Measurements from ENCODE around the gene KCNQ1. TPM values are rescaled to one million over a fixed set of nuclear protein-coding genes. Genes with fewer than 3 reads are reported as not detected.
A peak's percentile ranks its signal among the peaks of the same experiment; 100 is the strongest.

The KCNQ1 gene
- total and polyA plus RNA-seq, 9 of the 15 experiments (the other 6 are each of a cell fraction or from before 2014, with no cell fraction given), result 0.44 TPM; not detected in 8

DNA sequence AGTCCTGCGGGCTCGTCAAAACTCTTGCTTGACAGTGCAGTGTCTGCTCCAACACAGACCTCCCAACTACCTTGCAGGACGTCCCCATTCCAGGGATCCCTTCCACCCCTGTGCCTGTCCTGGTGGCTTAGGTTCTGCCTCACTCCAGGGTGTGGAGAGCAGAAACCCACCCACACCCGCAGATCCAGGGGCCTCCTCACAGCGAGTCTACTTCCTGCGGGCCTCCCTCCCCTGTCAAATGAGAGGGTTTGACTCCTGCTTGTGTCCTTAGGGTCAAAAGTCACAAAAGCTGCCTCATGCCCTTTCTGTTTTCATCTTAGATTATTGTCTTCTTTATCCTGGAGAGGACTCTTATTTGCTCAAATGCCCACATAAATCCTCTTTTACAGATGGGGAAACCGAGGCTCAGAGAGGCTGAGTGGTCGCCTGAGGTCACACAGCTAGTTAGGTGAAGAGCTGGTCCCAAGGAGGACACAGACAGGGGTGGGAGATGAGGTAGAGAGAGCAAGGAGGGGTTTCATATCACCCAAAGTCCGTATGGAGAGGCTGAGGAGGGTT, 336.1 kb downstream of the KCNQ1 start:
- peak overlapping the region; percentile 63 to 92; a peak in 3 of 4 replicates for H3K9ac ChIP-seq (ENCODE audit: insufficient read depth in 1 of 2, low read depth in 2 of 2, low read length in 2 of 2)
- DNase-seq (ENCODE audit: extremely low read depth in 1 of 4, low spot score in 3 of 4), result no peak
- no peak for ATAC-seq
- in situ Hi-C loops (cut with MboI), result no loop called here
- no TSS peak for BruUV-seq (replicated peaks)
- peaks cover 59 to 61% of the 10 kb centered on the region in 2 experiments for H3K4me1 ChIP-seq (replicated peaks in 1 of 2; ENCODE audit: control insufficient read depth in 2 of 2, insufficient read depth in 2 of 2, low read length in 2 of 2)
- intact Hi-C loops (cut with micrococcal nuclease), result no loop called here
- no peak overlapping the region for H3K4me3 ChIP-seq
- FAIRE-seq, result no peak
- 26% methylated on average over 6 of the region's 9 CpGs for WGBS (ENCODE audit: insufficient coverage, low coverage, missing lambda C conversion rate)
- POLR2A ChIA-PET, result interaction anchor here (0.7 to 1.4 kb wide), 6 partner anchors 10 to 126 kb away, joined by 3 to 8 read pairs (median 4); partner anchors contain the start of gene KCNQ1OT1
- no peaks in the 10 kb centered on the region for H3K27me3 ChIP-seq (ENCODE audit: control insufficient read depth in 2 of 2, insufficient read depth in 2 of 2, low read length in 2 of 2)
- no peaks in the 10 kb centered on the region for H3K9me1 ChIP-seq (ENCODE audit: control insufficient read depth, insufficient read depth, low read length)
- H3K9me3 ChIP-seq (replicated peaks; ENCODE audit: control insufficient read depth, insufficient read depth, low read depth, low read length), result no peaks in the 10 kb centered on the region
- H3K79me2 ChIP-seq (ENCODE audit: control insufficient read depth, insufficient read depth, low read length), result no peaks in the 10 kb centered on the region
- H3K36me3 ChIP-seq (ENCODE audit: control insufficient read depth, insufficient read depth, low read length), result no peaks in the 10 kb centered on the region
- H3K4me2 ChIP-seq (ENCODE audit: insufficient read depth, low read length), result peak overlapping the region; percentile 71
- CTCF ChIA-PET (ENCODE audit: low intra/inter-chr PET ratio), result no interaction called here
- H3K27ac ChIP-seq (ENCODE audit: extremely low read depth, low read depth, low read length), result peak overlapping the region; percentile 84
- peak overlapping the region; percentile 96 for H2AFZ ChIP-seq (ENCODE audit: low read depth, low read length)
- H4K20me1 ChIP-seq (replicated peaks; ENCODE audit: control insufficient read depth, insufficient read depth, low read length), result no peaks in the 10 kb centered on the region
- TF ChIP-seq BCL6 (CRISPR knock-in tag; IDR thresholded peaks at IDR 0.05), result 0 out of 2 replicates have a peak, but pooled peaks have one; percentile 28
- TF ChIP-seq, protein P1, sequence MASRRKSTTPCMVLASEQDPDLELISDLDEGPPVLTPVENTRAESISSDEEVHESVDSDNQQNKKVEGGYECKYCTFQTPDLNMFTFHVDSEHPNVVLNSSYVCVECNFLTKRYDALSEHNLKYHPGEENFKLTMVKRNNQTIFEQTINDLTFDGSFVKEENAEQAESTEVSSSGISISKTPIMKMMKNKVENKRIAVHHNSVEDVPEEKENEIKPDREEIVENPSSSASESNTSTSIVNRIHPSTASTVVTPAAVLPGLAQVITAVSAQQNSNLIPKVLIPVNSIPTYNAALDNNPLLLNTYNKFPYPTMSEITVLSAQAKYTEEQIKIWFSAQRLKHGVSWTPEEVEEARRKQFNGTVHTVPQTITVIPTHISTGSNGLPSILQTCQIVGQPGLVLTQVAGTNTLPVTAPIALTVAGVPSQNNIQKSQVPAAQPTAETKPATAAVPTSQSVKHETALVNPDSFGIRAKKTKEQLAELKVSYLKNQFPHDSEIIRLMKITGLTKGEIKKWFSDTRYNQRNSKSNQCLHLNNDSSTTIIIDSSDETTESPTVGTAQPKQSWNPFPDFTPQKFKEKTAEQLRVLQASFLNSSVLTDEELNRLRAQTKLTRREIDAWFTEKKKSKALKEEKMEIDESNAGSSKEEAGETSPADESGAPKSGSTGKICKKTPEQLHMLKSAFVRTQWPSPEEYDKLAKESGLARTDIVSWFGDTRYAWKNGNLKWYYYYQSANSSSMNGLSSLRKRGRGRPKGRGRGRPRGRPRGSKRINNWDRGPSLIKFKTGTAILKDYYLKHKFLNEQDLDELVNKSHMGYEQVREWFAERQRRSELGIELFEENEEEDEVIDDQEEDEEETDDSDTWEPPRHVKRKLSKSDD (conservative IDR thresholded peaks at IDR 0.05; ENCODE audit: low read length), result no peak
- TF ChIP-seq BRF1 (IDR thresholded peaks at IDR 0.05; ENCODE audit: borderline replicate concordance, extremely low read depth, insufficient read length), result no peak
- TF ChIP-seq RBM39 (optimal IDR thresholded peaks at IDR 0.05; ENCODE audit: low read depth, low read length), result no peak
- TF ChIP-seq, protein P2, sequence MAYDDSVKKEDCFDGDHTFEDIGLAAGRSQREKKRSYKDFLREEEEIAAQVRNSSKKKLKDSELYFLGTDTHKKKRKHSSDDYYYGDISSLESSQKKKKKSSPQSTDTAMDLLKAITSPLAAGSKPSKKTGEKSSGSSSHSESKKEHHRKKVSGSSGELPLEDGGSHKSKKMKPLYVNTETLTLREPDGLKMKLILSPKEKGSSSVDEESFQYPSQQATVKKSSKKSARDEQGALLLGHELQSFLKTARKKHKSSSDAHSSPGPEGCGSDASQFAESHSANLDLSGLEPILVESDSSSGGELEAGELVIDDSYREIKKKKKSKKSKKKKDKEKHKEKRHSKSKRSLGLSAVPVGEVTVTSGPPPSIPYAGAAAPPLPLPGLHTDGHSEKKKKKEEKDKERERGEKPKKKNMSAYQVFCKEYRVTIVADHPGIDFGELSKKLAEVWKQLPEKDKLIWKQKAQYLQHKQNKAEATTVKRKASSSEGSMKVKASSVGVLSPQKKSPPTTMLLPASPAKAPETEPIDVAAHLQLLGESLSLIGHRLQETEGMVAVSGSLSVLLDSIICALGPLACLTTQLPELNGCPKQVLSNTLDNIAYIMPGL (CRISPR knock-in tag; IDR thresholded peaks at IDR 0.05), result no peak
- no peak for TF ChIP-seq MECOM (CRISPR knock-in tag; IDR thresholded peaks at IDR 0.05)
- no peak for TF ChIP-seq HMG20B (CRISPR knock-in tag; IDR thresholded peaks at IDR 0.05)
- no peak for TF ChIP-seq OTX1 (CRISPR knock-in tag; IDR thresholded peaks at IDR 0.05)
- TF ChIP-seq ZFP36 (IDR thresholded peaks at IDR 0.05; ENCODE audit: low read depth, low read length, partially characterized antibody), result peak; percentile 76
- peak; percentile 93 for TF ChIP-seq BCOR (IDR thresholded peaks at IDR 0.05)
- no peak for TF ChIP-seq TEAD1 (CRISPR knock-in tag; IDR thresholded peaks at IDR 0.05)
- TF ChIP-seq EHMT2 (IDR thresholded peaks at IDR 0.05), result no peak
- no peak for TF ChIP-seq ZNF311 (CRISPR knock-in tag; IDR thresholded peaks at IDR 0.05)
- TF ChIP-seq SIX5 (IDR thresholded peaks at IDR 0.05; ENCODE audit: borderline replicate concordance in 1 of 2, insufficient read depth in 1 of 2, low read depth in 1 of 2, low read length in 2 of 2), result no peak
- no peak for TF ChIP-seq MCM7 (IDR thresholded peaks at IDR 0.05)
- peak; percentile 64; the same call in 1 of the 2 replicates for TF ChIP-seq SMARCA5 (IDR thresholded peaks at IDR 0.05)
- TF ChIP-seq NR2C2 (CRISPR knock-in tag; IDR thresholded peaks at IDR 0.05), result 0 out of 2 replicates have a peak, but pooled peaks have one; percentile 37
- peak; percentile 37; the same call in 1 of the 2 replicates for TF ChIP-seq NR2C2 (tag; IDR thresholded peaks at IDR 0.05)
- peak; percentile 68 to 80 for TF ChIP-seq KDM1A (IDR thresholded peaks at IDR 0.05)
- 0 out of 2 replicates have a peak, but pooled peaks have one; percentile 53 for TF ChIP-seq TCFL5 (CRISPR knock-in tag; conservative IDR thresholded peaks at IDR 0.05)
- no peak for TF ChIP-seq SIRT6 (IDR thresholded peaks at IDR 0.05; ENCODE audit: low read depth, low read length)
- TF ChIP-seq SMARCE1 (IDR thresholded peaks at IDR 0.05), result no peak
